Vagina (tissue), 2 donors: ENCODE measurements around the gene MED13L.

ENCODE experiments used
- POLR2A ChIP-seq, 2 donors: fragments of 450-650 bp; IDR thresholded peaks; one replicate each; pipeline ENCODE4 v1.6.1; 2017; ENCODE audit warnings: antibody characterized with exemption in 2 of 2, mild to moderate bottlenecking in 2 of 2, moderate library complexity in 2 of 2
- TF ChIP-seq, protein P1 (sequence below), 3 experiments: fragments of 450-650 bp in 2 of 3; fragments of 200-600 bp in 1 of 3; sonication (generic) in 1 of 3; IDR thresholded peaks; one replicate each; pipeline ENCODE4 v1.5.1; 2017 to 2019; ENCODE audit warnings: antibody characterized with exemption in 3 of 3, mild to moderate bottlenecking in 2 of 3, moderate library complexity in 2 of 3

DNA sequence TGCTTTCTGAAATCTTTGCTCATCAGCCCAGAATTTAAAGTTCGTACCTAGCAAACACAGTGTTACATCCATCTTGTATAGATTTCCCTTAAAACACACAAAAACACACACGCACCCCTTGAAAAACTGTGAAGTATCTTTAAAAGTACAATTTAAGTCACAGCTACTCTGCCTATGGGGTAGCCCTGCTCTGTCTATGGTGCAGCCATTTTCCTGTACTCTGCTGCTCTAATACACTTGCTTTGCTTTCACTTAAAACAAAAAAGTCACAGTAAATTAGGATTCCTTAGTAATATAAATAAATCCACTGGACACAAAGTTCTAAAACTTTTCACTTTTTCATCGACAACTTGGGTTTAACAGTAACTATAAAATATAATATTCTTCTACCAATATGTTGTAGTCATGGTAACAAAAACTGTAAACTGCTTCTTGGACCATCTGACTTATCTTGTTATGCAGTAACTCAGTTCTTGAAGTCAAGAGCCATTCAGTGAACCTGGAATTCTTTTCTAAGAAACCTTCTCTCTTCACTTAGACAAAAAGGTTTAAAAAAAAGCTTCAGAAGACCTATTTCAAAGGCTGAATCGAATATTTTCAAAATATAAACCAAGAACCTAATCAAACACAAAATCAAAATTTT lies 63.5 kb downstream of the MED13L start:
- TF ChIP-seq, protein P1, sequence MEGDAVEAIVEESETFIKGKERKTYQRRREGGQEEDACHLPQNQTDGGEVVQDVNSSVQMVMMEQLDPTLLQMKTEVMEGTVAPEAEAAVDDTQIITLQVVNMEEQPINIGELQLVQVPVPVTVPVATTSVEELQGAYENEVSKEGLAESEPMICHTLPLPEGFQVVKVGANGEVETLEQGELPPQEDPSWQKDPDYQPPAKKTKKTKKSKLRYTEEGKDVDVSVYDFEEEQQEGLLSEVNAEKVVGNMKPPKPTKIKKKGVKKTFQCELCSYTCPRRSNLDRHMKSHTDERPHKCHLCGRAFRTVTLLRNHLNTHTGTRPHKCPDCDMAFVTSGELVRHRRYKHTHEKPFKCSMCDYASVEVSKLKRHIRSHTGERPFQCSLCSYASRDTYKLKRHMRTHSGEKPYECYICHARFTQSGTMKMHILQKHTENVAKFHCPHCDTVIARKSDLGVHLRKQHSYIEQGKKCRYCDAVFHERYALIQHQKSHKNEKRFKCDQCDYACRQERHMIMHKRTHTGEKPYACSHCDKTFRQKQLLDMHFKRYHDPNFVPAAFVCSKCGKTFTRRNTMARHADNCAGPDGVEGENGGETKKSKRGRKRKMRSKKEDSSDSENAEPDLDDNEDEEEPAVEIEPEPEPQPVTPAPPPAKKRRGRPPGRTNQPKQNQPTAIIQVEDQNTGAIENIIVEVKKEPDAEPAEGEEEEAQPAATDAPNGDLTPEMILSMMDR (IDR thresholded peaks at IDR 0.05), result no peak
- no peak for TF ChIP-seq POLR2A (IDR thresholded peaks at IDR 0.05)
